ENCODE results near the gene RABGGTA. TPM values are rescaled to one million over a fixed set of nuclear protein-coding genes. Genes with fewer than 3 reads are reported as not detected.
A peak's percentile ranks its signal among the peaks of the same experiment; 100 is the strongest.

Gene RABGGTA
- total RNA-seq, 1 experiment from 2014 or later, result 25.6 TPM

DNA sequence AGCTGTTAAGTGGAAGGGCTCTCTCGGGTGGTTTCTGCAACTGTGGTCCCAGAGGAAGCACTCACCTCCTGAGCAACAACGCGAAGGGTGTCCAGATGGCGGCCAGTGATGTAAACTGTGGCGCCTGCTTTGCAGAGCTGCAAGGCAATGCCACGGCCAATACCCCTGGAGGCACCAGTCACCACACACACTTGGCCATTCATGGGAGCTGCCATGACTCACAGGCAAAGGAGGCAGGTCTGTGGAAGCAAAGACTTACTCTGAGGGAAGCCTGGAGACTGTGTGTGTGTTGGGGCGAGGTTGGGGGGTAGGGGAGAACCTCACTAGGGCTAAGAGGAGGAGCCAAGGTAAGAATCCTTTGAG lies 27.5 kb upstream of the RABGGTA start:
- Histone ChIP-seq H3K27ac (ENCODE audit: insufficient read length, low read depth, low read length) (no peak overlapping the region), H3K4me1 (ENCODE audit: insufficient read depth, low read length) (peaks cover 4% of the 10 kb centered on the region; the same call in 1 of the 2 replicates), H2AK5ac (ENCODE audit: insufficient read length, low read length) (no peak overlapping the region), H4K91ac (ENCODE audit: insufficient read length, low read depth, low read length) (no peak overlapping the region), H4K20me1 (ENCODE audit: control insufficient read depth, insufficient read depth, insufficient read length) (no peaks in the 10 kb centered on the region), H2BK12ac (ENCODE audit: insufficient read length, low read depth, low read length) (no peak overlapping the region), H3K23ac (ENCODE audit: insufficient read length, low read depth, low read length) (no peak overlapping the region), H3K4ac (ENCODE audit: low read depth, low read length) (no peak overlapping the region), H3K9me3 (ENCODE audit: control insufficient read depth, low read depth, low read length) (no peaks in the 10 kb centered on the region), H2BK20ac (ENCODE audit: low read depth, low read length, poor library complexity, severe bottlenecking) (no peak overlapping the region), H3K56ac (ENCODE audit: insufficient read length, low read depth, low read length) (no peak overlapping the region), H4K8ac (replicated peaks; ENCODE audit: insufficient read length, low read depth, low read length) (no peak overlapping the region), H2BK120ac (ENCODE audit: low read depth, low read length, poor library complexity, severe bottlenecking) (no peak overlapping the region), H3K18ac (ENCODE audit: insufficient read length, low read depth, low read length) (no peak overlapping the region), H3K14ac (ENCODE audit: insufficient read depth, low read length) (no peak overlapping the region), H3T11ph (ENCODE audit: low read length) (no peak overlapping the region), H2BK5ac (ENCODE audit: insufficient read length, low read length) (no peak overlapping the region), H3K79me1 (ENCODE audit: insufficient read depth, low read depth, low read length, poor library complexity, severe bottlenecking) (peaks cover 3% of the 10 kb centered on the region), H3K9ac (ENCODE audit: extremely low read depth, insufficient read length, low read length) (peak overlapping the region; percentile 84), H3K4me2 (ENCODE audit: insufficient read depth, insufficient read length, low read length) (peak overlapping the region; percentile 100), H3K23me2 (ENCODE audit: insufficient read length, low read depth, low read length, poor library complexity, severe bottlenecking) (peaks cover 11% of the 10 kb centered on the region), H4K5ac (ENCODE audit: insufficient read length, low read depth, low read length) (no peak overlapping the region), H3K27me3 (ENCODE audit: insufficient read depth, low read length) (no peaks in the 10 kb centered on the region), H3K79me2 (ENCODE audit: insufficient read depth, low read length) (peaks cover 4% of the 10 kb centered on the region; the same call in 1 of the 2 replicates), H2BK15ac (ENCODE audit: low read depth, low read length) (no peak overlapping the region), H2AFZ (ENCODE audit: low read length) (no peak overlapping the region)
- H3K4me1 Mint-ChIP-seq, result peaks cover 21 to 22% of the 10 kb centered on the region in 2 experiments
- H3K27me3 Mint-ChIP-seq (ENCODE audit: low read depth), result no peaks in the 10 kb centered on the region; the same call in 1 of the 2 replicates
- WGBS (ENCODE audit: extremely low coverage, insufficient read length, low lambda C conversion rate), result no CpG with 5 or more reads among the region's 7 CpGs
- no peaks in the 10 kb centered on the region; a peak in 1 of 5 replicates for H3K9me3 Mint-ChIP-seq
- H3K4me3 Mint-ChIP-seq, result peak overlapping the region; percentile 91 to 93
- peak overlapping the region in 2 of 3 experiments; percentile 31 to 97; a peak in 3 of 7 replicates for H3K27ac Mint-ChIP-seq
- TF ChIP-seq, protein P1, sequence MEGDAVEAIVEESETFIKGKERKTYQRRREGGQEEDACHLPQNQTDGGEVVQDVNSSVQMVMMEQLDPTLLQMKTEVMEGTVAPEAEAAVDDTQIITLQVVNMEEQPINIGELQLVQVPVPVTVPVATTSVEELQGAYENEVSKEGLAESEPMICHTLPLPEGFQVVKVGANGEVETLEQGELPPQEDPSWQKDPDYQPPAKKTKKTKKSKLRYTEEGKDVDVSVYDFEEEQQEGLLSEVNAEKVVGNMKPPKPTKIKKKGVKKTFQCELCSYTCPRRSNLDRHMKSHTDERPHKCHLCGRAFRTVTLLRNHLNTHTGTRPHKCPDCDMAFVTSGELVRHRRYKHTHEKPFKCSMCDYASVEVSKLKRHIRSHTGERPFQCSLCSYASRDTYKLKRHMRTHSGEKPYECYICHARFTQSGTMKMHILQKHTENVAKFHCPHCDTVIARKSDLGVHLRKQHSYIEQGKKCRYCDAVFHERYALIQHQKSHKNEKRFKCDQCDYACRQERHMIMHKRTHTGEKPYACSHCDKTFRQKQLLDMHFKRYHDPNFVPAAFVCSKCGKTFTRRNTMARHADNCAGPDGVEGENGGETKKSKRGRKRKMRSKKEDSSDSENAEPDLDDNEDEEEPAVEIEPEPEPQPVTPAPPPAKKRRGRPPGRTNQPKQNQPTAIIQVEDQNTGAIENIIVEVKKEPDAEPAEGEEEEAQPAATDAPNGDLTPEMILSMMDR (conservative IDR thresholded peaks at IDR 0.05), result no peak
- peaks cover 16 to 48% (median 43%) of the 10 kb centered on the region in 3 experiments for H3K36me3 Mint-ChIP-seq (ENCODE audit: insufficient read depth in 1 of 3, low read depth in 3 of 3)
- peak; percentile 38 for DNase-seq

All from H9 (cell line).